ENCODE data around the gene GPC5. TPM values are rescaled to one million over a fixed set of nuclear protein-coding genes. Genes with fewer than 3 reads are reported as not detected.
A peak's percentile ranks its signal among the peaks of the same experiment; 100 is the strongest.
"Not testable (repeated sequence)": the region's sequence is repeated elsewhere in the genome, so short reads cannot be mapped to it uniquely, and the experiment has no call there.

Gene GPC5
- polyA plus RNA-seq (2011; rRNA removed) (0.18 TPM in 1 of 2 replicates, not detected in the other), polyA minus RNA-seq (2011; rRNA and poly(A)+ RNA removed) (not detected in 2 replicates)

GRCh38 chr13:91398413-91399188 lies at the start of gene GPC5:
Gene GPC5, plus strand, starts transcription at chr13:91398621.
- H3K4me3 ChIP-seq (ENCODE audit: low read depth, low read length), result peak within 1 kb of the TSS; percentile 39
- no peak for TF ChIP-seq CTCF (IDR thresholded peaks at IDR 0.05; ENCODE audit: insufficient read depth, low read depth, low read length)
- POLR2A ChIA-PET, result no interaction called here
- CTCF ChIA-PET, result no interaction called here
- H3K27me3 ChIP-seq (ENCODE audit: control insufficient read depth, insufficient read depth, low read length), result peaks cover 13% of the 10 kb centered on the region
- no peaks in the 10 kb centered on the region for H3K36me3 ChIP-seq (ENCODE audit: control insufficient read depth, insufficient read depth, low read length)
- DNase-seq (ENCODE audit: low read depth), result no peak

DNA sequence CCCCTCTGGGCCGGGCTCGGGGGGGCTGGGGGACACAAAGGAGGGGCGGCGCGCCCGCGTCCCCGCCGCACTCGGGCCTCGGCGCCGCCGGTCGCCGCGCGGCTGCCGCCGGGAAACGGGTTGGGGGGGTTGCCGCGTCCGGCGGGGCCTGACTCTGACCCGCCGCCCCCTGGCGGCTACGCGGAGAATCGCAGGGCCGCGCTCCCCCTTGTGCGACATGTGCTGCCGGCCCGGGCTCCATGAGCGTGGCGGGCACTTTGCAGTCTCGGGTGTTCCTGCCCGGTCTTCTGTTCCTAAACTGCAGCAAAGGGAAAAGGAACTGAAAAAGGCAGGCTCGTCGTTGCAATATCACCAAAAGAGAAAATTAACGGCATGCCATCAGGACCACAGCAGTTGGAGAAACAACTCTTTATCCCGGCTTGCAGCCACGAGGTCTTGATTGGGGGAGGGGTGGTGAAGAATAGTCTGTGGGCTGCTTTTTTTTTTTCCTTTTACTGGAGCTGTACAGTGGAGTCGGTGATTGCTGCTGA lies 49.5 kb upstream of the GPC5 start:
- Histone ChIP-seq H3K36me3 (ENCODE audit: control insufficient read depth, insufficient read depth, low read length) (no peaks in the 10 kb centered on the region), H3K4me3 (ENCODE audit: low read depth, low read length) (peak overlapping the region; percentile 45), H3K27me3 (ENCODE audit: control insufficient read depth, insufficient read depth, low read length) (no peaks in the 10 kb centered on the region)
- CTCF ChIA-PET, result interaction anchor here (0.7 to 1.0 kb wide), 3 partner anchors 10 to 35 kb away, joined by 4 to 5 read pairs (median 4); no protein-coding TSS in a partner anchor
- POLR2A ChIA-PET, result no interaction called here
- TF ChIP-seq CTCF (IDR thresholded peaks at IDR 0.05; ENCODE audit: insufficient read depth, low read depth, low read length), result peak; percentile 91
- DNase-seq (ENCODE audit: low read depth), result peak; percentile 29

GRCh38 chr13:91349992-91350911 lies 48.2 kb upstream of the GPC5 start:
- POLR2A ChIA-PET, result no interaction called here
- H3K36me3 ChIP-seq (ENCODE audit: control insufficient read depth, insufficient read depth, low read length), result no peaks in the 10 kb centered on the region
- H3K27me3 ChIP-seq (ENCODE audit: control insufficient read depth, insufficient read depth, low read length), result no peaks in the 10 kb centered on the region
- TF ChIP-seq CTCF (IDR thresholded peaks at IDR 0.05; ENCODE audit: insufficient read depth, low read depth, low read length), result no peak
- CTCF ChIA-PET, result no interaction called here
- no peak overlapping the region; the same call in 1 of the 2 replicates for H3K4me3 ChIP-seq (ENCODE audit: low read depth, low read length)
- DNase-seq (ENCODE audit: low read depth), result no peak

DNA sequence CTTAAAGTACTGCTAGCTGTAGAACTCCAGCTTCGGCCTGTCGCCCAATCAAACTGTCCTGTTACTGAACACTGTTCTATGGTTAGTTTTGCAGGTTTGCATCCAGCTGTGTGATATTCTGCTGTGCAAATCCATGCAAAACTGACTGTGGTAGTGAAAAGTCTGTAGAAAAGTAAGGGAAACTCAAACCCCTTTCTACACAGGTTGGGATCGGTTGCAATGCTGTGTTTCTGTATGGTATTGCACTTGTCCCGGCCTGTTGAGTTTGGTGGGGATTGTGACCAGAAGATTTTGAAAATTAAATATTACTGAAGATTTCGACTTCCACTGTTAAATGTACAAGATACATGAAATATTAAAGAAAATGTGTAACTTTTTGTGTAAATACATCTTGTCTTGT lies 47.3 kb upstream of the GPC5 start:
- no peak for TF ChIP-seq CTCF (IDR thresholded peaks at IDR 0.05; ENCODE audit: insufficient read depth, low read depth, low read length)
- ChIA-PET POLR2A (no interaction called here), CTCF (no interaction called here)
- H3K4me3 ChIP-seq (ENCODE audit: low read depth, low read length), result no peak overlapping the region
- no peaks in the 10 kb centered on the region for H3K36me3 ChIP-seq (ENCODE audit: control insufficient read depth, insufficient read depth, low read length)
- no peaks in the 10 kb centered on the region for H3K27me3 ChIP-seq (ENCODE audit: control insufficient read depth, insufficient read depth, low read length)
- DNase-seq (ENCODE audit: low read depth), result no peak

DNA sequence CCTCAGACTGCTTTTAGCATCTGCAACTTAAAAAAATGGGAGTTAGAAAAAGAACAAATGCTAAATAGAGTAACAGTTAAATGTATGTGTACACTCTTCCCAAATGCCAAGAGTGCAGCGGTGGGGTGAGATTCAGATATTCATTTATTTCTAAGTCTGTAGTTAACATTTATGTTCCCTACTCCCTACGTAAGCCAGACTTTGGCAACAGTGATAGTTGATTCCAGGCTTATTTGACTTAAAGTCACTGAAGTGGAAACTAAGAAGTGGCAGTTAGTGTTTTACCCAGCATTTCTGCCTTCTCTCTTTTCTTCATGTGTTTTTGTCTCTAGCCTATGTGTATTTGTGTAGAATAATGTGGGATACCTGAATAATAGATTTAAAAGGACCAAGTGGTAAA lies 46.4 kb upstream of the GPC5 start:
- H3K27me3 ChIP-seq (ENCODE audit: control insufficient read depth, insufficient read depth, low read length), result no peaks in the 10 kb centered on the region
- POLR2A ChIA-PET, result no interaction called here
- TF ChIP-seq CTCF (IDR thresholded peaks at IDR 0.05; ENCODE audit: insufficient read depth, low read depth, low read length), result no peak
- CTCF ChIA-PET, result no interaction called here
- DNase-seq (ENCODE audit: low read depth), result no peak
- H3K36me3 ChIP-seq (ENCODE audit: control insufficient read depth, insufficient read depth, low read length), result no peaks in the 10 kb centered on the region; the same call in 1 of the 2 replicates
- no peak overlapping the region for H3K4me3 ChIP-seq (ENCODE audit: low read depth, low read length)

DNA sequence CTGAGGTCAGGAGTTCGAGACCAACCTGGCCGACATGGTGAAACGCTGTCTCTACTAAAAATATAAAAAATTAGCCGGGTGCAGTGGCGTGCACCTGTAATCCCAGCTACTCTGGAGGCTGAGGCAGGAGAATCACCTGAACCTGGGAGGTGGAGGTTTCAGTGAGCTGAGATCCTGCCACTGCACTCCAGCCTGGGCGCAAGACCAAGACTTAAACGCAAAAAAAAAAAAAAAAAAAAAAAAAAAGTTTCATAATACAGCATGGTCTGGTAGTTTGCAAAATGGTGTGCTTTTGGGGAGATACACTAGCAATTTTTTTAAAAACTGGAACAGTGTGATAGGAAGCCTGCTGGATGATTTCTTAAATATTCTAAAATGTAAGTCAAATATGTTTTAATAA lies 45.5 kb upstream of the GPC5 start:
- CTCF ChIA-PET; H3K27me3 ChIP-seq (ENCODE audit: control insufficient read depth, insufficient read depth, low read length); DNase-seq (ENCODE audit: low read depth); H3K4me3 ChIP-seq (ENCODE audit: low read depth, low read length); H3K36me3 ChIP-seq (ENCODE audit: control insufficient read depth, insufficient read depth, low read length): not testable (repeated sequence)
- POLR2A ChIA-PET, result interaction anchor here (0.6 kb wide), 1 partner anchor 11 kb away, joined by 8 read pairs; no protein-coding TSS in a partner anchor
